WTC11 (cell line): ENCODE measurements around the gene PRPH.

ENCODE experiments used
- ATF1 ChIP-seq: sonication (generic); formaldehyde crosslinking; IDR thresholded peaks from 2 replicates; pipeline ENCODE4 v1.8.1; 2023; ENCODE audit warnings: mild to moderate bottlenecking, moderate library complexity, missing genetic modification reagents
- EMX1 ChIP-seq: fragments of 250-450 bp; sonication (Bioruptor Pico); IDR thresholded peaks from 2 replicates; pipeline ENCODE4 v1.8.0; 2021; ENCODE audit warnings: mild to moderate bottlenecking
- GABPB1 ChIP-seq: sonication (generic); formaldehyde crosslinking; IDR thresholded peaks from 2 replicates; pipeline ENCODE4 v1.8.1; 2023; ENCODE audit warnings: mild to moderate bottlenecking, missing genetic modification reagents
- NR2C2 ChIP-seq: sonication (generic); formaldehyde crosslinking; IDR thresholded peaks from 2 replicates; pipeline ENCODE4 v1.8.0; 2022; ENCODE audit warnings: mild to moderate bottlenecking, missing genetic modification reagents
- TEAD4 ChIP-seq: sonication (generic); formaldehyde crosslinking; IDR thresholded peaks from 2 replicates; pipeline ENCODE4 v1.8.0; 2022; ENCODE audit warnings: mild to moderate bottlenecking, missing genetic modification reagents
- ZNF232 ChIP-seq: sonication (generic); formaldehyde crosslinking; IDR thresholded peaks from 2 replicates; pipeline ENCODE4 v1.8.0; 2022; ENCODE audit warnings: mild to moderate bottlenecking, missing genetic modification reagents
- TF ChIP-seq, protein P1 (sequence below): fragments of 200-600 bp; IDR thresholded peaks from 2 replicates; pipeline ENCODE4 v1.8.0; 2022; ENCODE audit warnings: antibody characterized with exemption
- TF ChIP-seq, protein P2 (sequence below): sonication (generic); formaldehyde crosslinking; IDR thresholded peaks from 2 replicates; pipeline ENCODE4 v1.8.0; 2023; ENCODE audit warnings: missing genetic modification reagents, mild to moderate bottlenecking, borderline replicate concordance
- TF ChIP-seq, protein P3 (sequence below): sonication (generic); formaldehyde crosslinking; IDR thresholded peaks from 2 replicates; pipeline ENCODE4 v1.8.1; 2022; ENCODE audit warnings: mild to moderate bottlenecking, moderate library complexity, missing genetic modification reagents
- TF ChIP-seq, protein P4 (sequence below): sonication (generic); formaldehyde crosslinking; IDR thresholded peaks from 2 replicates; pipeline ENCODE4 v1.8.1; 2023; ENCODE audit warnings: mild to moderate bottlenecking, missing genetic modification reagents, borderline replicate concordance
- TF ChIP-seq, protein P5 (sequence below): sonication (generic); formaldehyde crosslinking; IDR thresholded peaks from 2 replicates; pipeline ENCODE4 v1.8.0; 2022; ENCODE audit warnings: mild to moderate bottlenecking, missing genetic modification reagents
- TF ChIP-seq, protein P6 (sequence below): sonication (generic); formaldehyde crosslinking; IDR thresholded peaks from 2 replicates; pipeline ENCODE4 v1.8.1; 2022; ENCODE audit warnings: mild to moderate bottlenecking, missing genetic modification reagents, moderate library complexity, borderline replicate concordance
- TF ChIP-seq, protein P7 (sequence below): sonication (generic); formaldehyde crosslinking; IDR thresholded peaks from 2 replicates; pipeline ENCODE4 v1.8.1; 2023; ENCODE audit warnings: mild to moderate bottlenecking, missing genetic modification reagents, moderate library complexity

DNA sequence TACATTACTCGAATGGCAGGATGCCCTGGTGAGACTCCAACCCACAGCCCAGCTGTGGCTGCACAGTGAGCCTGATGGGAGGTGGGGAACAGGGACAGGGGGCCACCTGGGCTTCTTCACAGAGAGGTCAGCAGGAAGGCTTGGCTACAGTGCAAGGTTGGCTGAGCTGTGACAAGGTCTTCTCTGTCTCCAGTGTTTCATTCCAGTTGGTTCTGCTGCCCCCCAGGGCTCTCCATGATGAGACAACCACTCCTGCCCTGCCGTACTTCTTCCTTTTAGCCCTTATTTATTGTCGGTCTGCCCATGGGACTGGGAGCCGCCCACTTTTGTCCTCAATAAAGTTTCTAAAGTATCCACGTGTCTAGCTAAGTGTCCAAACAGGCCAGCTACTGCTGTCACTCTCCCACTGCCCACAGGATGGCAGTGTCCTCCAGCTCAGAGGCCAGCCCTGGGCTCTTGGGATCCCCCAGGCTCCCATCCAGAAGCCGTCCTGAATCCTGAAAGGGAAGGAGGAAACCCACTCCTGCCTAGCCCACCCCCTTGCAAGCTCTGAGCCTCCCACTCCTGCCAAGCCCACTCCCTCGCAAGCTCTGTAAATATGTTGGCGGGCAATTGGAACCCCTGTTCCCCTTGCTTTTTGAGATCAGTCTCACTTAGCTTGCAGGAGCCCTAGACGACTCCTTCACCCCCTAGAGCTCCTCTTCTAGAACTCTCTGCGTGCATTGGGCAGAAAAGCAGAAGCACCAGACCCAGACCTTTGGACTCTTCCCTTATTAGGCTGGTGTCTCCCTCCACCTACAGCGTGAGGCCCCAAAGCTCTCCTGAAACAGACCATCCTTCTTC lies 36.7 kb downstream of the PRPH start:
- TF ChIP-seq NR2C2 (CRISPR knock-in tag), result no peak
- TF ChIP-seq, protein P1, sequence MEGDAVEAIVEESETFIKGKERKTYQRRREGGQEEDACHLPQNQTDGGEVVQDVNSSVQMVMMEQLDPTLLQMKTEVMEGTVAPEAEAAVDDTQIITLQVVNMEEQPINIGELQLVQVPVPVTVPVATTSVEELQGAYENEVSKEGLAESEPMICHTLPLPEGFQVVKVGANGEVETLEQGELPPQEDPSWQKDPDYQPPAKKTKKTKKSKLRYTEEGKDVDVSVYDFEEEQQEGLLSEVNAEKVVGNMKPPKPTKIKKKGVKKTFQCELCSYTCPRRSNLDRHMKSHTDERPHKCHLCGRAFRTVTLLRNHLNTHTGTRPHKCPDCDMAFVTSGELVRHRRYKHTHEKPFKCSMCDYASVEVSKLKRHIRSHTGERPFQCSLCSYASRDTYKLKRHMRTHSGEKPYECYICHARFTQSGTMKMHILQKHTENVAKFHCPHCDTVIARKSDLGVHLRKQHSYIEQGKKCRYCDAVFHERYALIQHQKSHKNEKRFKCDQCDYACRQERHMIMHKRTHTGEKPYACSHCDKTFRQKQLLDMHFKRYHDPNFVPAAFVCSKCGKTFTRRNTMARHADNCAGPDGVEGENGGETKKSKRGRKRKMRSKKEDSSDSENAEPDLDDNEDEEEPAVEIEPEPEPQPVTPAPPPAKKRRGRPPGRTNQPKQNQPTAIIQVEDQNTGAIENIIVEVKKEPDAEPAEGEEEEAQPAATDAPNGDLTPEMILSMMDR, result peak; percentile 42; the same call in 1 of the 2 replicates
- TF ChIP-seq, protein P2, sequence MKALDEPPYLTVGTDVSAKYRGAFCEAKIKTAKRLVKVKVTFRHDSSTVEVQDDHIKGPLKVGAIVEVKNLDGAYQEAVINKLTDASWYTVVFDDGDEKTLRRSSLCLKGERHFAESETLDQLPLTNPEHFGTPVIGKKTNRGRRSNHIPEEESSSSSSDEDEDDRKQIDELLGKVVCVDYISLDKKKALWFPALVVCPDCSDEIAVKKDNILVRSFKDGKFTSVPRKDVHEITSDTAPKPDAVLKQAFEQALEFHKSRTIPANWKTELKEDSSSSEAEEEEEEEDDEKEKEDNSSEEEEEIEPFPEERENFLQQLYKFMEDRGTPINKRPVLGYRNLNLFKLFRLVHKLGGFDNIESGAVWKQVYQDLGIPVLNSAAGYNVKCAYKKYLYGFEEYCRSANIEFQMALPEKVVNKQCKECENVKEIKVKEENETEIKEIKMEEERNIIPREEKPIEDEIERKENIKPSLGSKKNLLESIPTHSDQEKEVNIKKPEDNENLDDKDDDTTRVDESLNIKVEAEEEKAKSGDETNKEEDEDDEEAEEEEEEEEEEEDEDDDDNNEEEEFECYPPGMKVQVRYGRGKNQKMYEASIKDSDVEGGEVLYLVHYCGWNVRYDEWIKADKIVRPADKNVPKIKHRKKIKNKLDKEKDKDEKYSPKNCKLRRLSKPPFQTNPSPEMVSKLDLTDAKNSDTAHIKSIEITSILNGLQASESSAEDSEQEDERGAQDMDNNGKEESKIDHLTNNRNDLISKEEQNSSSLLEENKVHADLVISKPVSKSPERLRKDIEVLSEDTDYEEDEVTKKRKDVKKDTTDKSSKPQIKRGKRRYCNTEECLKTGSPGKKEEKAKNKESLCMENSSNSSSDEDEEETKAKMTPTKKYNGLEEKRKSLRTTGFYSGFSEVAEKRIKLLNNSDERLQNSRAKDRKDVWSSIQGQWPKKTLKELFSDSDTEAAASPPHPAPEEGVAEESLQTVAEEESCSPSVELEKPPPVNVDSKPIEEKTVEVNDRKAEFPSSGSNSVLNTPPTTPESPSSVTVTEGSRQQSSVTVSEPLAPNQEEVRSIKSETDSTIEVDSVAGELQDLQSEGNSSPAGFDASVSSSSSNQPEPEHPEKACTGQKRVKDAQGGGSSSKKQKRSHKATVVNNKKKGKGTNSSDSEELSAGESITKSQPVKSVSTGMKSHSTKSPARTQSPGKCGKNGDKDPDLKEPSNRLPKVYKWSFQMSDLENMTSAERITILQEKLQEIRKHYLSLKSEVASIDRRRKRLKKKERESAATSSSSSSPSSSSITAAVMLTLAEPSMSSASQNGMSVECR, result no peak
- TF ChIP-seq ZNF232 (CRISPR knock-in tag), result no peak
- TF ChIP-seq, protein P3, sequence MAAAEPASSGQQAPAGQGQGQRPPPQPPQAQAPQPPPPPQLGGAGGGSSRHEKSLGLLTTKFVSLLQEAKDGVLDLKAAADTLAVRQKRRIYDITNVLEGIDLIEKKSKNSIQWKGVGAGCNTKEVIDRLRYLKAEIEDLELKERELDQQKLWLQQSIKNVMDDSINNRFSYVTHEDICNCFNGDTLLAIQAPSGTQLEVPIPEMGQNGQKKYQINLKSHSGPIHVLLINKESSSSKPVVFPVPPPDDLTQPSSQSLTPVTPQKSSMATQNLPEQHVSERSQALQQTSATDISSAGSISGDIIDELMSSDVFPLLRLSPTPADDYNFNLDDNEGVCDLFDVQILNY (CRISPR knock-in tag), result no peak
- TF ChIP-seq, protein P4, sequence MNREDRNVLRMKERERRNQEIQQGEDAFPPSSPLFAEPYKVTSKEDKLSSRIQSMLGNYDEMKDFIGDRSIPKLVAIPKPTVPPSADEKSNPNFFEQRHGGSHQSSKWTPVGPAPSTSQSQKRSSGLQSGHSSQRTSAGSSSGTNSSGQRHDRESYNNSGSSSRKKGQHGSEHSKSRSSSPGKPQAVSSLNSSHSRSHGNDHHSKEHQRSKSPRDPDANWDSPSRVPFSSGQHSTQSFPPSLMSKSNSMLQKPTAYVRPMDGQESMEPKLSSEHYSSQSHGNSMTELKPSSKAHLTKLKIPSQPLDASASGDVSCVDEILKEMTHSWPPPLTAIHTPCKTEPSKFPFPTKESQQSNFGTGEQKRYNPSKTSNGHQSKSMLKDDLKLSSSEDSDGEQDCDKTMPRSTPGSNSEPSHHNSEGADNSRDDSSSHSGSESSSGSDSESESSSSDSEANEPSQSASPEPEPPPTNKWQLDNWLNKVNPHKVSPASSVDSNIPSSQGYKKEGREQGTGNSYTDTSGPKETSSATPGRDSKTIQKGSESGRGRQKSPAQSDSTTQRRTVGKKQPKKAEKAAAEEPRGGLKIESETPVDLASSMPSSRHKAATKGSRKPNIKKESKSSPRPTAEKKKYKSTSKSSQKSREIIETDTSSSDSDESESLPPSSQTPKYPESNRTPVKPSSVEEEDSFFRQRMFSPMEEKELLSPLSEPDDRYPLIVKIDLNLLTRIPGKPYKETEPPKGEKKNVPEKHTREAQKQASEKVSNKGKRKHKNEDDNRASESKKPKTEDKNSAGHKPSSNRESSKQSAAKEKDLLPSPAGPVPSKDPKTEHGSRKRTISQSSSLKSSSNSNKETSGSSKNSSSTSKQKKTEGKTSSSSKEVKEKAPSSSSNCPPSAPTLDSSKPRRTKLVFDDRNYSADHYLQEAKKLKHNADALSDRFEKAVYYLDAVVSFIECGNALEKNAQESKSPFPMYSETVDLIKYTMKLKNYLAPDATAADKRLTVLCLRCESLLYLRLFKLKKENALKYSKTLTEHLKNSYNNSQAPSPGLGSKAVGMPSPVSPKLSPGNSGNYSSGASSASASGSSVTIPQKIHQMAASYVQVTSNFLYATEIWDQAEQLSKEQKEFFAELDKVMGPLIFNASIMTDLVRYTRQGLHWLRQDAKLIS (CRISPR knock-in tag), result no peak
- no peak for TF ChIP-seq ATF1 (CRISPR knock-in tag)
- TF ChIP-seq, protein P5, sequence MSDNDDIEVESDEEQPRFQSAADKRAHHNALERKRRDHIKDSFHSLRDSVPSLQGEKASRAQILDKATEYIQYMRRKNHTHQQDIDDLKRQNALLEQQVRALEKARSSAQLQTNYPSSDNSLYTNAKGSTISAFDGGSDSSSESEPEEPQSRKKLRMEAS, result no peak
- no peak for TF ChIP-seq EMX1
- TF ChIP-seq, protein P6, sequence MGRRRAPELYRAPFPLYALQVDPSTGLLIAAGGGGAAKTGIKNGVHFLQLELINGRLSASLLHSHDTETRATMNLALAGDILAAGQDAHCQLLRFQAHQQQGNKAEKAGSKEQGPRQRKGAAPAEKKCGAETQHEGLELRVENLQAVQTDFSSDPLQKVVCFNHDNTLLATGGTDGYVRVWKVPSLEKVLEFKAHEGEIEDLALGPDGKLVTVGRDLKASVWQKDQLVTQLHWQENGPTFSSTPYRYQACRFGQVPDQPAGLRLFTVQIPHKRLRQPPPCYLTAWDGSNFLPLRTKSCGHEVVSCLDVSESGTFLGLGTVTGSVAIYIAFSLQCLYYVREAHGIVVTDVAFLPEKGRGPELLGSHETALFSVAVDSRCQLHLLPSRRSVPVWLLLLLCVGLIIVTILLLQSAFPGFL (CRISPR knock-in tag), result no peak
- TF ChIP-seq, protein P7, sequence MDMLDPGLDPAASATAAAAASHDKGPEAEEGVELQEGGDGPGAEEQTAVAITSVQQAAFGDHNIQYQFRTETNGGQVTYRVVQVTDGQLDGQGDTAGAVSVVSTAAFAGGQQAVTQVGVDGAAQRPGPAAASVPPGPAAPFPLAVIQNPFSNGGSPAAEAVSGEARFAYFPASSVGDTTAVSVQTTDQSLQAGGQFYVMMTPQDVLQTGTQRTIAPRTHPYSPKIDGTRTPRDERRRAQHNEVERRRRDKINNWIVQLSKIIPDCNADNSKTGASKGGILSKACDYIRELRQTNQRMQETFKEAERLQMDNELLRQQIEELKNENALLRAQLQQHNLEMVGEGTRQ (CRISPR knock-in tag), result no peak
- TF ChIP-seq TEAD4 (CRISPR knock-in tag), result no peak
- no peak for TF ChIP-seq GABPB1 (CRISPR knock-in tag)
